ENCODE data around the gene ADCY9.

The ADCY9 gene

DNA sequence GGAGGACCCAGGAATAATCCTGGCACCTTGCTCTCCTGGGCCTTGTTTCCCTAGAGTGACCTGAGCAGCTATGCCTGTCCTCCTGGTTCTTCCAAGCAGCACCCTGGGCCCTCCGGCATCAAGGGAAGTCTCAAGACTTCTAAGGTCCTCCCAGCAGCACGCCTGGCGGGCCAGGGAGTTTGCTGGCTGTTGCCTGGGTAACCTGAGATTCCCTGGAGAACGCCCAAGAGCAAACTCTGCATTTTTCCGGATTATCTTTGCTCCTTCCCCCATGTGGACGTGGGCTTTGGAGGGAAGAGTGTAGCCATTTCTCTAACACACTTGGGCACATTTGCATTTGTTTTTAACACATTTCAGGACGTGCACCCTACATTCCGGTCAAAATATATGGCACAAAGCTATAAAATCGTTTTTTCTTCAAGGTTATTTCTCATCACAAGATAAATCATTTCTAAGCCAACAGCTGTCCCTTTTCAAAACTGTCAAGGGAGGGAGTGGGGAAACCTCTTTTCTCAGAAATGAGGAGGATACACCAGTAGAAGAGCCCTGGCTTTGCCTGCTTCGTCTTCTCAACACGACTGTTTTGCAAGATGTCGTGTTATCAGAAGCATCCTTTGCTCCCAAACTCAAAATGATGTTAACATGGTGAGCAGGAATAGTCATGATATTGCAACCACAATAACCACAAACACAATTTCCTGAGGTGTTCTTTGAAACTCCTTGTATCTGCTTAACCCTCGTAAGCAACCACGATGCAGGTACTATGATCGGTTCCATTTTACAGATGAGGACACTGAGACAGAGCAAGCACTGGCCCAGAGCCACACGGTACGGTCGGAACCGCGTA lies 116.5 kb downstream of the ADCY9 start:
- no peak for DNase-seq

DNA sequence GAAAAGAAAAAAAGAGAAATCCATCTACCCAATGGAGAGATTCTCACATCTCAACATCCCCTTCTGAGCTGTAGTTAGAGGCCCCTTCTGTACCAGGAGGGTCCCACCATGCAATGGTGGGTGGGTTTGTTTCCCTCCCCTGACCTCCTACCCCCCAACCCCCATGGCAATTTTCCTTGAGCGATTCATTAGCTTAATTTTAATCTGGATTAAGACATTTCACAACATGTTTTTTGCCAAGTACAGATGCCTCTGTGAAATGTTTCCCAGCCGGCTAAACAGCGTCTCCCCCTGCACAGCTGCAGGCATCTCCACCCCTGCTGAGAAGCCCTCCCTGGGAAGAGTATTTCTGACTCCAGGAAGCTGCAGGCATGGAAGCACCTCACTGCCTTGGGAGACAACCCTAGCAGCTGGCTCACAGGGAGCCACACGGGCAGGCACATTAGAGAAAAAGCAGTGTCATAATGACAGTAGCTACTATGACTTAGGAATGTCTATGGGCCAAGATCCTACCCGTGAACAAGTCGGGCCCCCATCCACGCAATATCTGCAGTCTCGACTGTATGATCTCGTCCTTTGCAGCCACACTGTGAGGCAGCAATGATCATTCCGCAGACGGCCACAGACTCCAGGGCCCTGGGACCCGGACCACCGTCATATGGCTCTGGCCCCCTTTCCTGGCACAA lies 117.3 kb downstream of the ADCY9 start:
- no peak for DNase-seq

DNA sequence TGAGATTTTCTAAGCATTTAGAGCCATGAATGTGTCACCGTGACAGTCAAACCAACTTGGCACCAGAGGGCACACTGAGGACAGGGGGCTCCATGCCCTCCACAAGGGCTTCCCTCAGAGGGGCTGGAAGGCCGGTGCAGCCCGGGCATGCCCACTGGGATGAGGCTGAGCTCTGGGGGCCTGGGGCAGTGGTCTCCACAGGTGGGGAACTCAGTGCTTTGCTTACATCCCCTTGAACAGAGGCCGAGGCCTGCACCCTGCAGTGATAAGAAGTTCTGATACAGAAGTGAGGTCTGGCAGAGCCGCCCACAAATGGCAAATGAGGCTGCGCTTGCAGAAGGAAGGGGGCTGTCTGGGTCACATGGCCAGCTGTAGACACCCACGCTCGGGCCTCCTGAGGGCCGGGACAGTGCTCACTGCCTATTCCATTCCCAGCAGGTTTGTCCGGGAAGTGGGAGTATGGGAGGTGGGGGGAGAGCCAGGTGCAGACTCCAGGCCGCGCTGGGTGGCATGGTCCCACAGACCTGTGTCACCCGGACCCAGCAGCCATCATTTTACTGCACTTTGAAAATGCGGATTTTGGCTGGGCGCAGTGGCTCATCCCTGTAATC lies 118.9 kb downstream of the ADCY9 start:
- DNase-seq, result no peak

DNA sequence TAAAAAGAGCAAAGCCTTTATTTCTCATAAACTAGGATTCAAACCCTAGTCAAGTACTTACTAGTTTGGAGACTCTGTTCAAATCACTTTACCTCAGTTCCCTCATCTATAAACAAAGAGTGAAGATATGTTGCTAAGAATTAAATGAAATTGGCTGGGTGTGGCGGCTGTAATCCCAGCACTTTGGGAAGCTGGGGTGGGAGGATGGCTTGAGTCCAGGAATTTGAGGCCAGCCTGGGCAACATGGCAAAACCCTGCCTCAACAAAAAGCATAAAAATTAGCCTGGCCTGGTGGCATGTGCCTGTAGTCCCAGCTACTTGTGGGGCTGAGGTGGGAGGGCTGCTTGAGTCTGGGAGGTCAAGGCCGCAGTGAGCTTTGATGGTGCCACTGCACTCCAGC lies 121.2 kb downstream of the ADCY9 start:
- no peak for DNase-seq

DNA sequence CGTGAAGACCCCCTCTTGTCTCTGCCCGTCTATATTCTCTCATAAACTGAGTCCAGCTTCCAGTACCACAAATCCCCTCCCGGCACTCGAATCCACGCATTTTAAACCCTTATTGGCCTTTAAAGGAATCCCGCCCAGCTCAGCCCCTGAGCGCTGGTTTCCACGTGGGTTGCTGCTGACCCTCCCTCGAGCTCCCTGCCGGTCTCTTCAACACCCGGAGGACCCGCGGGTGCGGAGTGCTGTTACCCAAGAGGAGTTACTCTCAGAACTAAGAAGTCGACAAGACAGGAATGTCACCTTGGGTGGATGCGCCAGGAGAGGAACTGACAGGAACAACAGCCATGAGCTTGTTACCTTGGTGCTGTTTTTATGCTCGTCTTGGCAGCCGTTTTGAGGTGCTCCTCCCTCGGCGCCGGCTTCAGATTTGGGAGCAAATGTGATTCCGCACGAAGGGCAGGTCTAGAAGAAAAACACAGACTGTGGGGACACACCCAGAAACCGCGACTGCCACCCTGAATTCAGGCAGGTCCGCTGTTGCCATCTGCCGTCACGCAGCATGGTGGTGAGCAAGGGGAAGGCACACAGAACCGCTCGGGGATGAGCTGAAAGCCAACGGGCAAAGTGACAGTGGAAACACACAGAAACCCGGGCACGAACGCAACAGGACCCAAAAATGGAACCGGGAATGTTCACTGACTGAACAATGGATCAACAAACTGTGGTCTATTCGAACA lies 123.0 kb downstream of the ADCY9 start:
- no peak for DNase-seq

DNA sequence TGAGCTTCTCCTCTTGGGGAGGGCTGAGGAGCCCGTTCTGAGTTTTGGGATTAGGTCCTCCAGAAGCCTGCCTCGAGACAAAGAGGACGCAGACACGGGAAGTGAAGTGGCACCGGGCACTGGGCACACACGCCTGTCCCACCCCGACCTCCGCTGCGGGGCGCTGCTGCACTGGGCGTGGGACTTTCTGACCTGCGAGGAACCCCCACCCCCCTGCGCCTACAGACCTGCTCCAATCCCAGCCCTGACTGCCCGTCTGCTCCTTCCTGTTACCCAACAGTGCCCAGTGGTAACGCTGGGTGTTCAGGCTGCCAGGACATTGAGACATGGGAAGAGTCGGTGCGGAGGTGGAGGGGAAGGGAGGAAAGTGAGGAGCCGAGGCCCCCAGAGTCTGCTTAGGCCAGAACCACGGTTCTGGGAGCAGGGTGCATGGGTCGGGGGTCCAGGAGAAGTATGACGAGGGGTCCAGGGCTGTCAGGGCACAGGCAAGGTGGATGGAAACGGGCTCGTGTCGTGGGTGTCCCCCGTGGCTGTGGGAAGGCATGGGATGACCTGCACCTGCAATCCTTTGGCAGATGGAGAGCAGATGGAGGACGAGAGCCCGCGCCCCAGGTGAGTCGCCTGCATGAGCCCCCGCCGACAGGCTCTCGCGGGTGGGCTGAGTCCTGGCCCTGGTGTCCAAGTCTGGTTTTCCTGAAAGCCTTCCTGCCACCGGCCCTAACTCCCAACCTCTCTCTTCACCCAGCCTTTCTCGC lies 123.8 kb downstream of the ADCY9 start:
- DNase-seq, result no peak

DNA sequence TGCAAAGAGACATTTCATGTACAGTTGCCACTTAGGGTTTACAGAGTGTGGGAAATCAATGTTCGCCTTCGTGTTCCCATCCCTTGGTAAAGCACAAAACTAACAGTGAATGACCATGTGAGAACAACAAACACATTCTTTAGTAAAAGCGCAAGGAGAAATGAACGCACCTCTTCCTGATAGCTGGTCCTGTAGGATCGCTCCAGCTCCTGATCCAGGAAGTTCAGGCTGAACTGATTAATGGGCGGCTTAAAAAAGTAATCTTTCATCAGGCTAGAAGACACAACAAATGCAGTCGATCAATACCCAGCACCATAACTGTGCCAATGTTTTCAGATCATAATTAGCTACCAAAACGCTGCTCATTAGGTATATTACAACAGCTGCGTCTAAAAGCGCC lies 127.4 kb downstream of the ADCY9 start:
- no peak for DNase-seq

DNA sequence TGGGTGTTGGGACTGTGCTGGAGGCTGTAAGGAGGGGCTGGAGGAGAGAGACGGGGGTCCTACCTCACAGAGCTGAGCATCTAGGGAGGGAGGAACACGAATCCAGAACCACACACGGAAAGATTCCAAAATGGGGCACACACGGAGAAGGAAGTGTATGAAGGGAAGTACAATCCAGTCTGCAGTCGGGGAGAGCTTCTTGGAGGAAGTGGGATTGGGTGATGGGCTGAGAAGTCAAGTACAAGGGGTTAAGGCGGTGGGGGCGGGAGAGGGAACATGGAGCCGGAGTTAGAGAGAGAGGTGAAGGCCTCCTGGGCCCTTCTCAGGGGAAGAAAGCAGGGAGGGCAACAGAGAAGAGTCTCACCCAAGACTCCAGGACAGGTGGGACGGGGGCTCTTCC lies 128.2 kb downstream of the ADCY9 start:
- DNase-seq, result no peak

DNA sequence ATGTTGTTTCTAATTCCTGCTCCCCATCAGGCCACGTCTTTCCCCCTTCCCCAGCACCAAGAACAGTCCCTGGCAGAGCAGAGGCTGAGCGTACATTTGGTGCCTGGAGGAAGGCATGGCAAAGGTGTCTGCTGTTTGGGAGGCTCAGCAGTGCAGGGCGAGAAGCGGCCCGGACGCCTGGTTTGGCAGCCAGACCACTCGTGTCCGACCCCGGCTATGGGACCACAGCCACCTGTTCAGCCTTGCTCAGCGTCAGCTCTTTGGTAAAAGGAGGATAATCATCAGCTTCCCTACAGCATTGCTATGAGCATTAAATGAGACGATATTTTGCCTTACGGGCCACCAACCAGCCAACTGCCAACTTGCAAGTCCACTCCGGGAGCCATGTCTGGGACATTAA lies 129.0 kb downstream of the ADCY9 start:
- DNase-seq, result no peak

DNA sequence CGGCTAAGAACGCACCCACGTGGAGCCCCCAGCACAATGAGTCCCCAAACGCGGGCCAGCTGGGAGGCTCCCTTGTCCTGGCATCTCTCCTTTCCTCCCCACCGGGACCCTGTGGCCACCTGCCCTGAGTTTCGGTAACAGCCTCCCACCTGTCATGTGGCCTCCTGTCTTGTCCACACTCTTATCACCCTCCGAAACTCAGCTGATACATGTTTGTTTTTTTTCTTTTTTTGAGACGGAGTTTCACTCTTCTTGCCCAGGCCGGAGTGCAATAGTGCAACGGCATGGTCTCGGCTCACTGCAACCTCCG lies 130.1 kb downstream of the ADCY9 start:
- DNase-seq, result no peak

DNA sequence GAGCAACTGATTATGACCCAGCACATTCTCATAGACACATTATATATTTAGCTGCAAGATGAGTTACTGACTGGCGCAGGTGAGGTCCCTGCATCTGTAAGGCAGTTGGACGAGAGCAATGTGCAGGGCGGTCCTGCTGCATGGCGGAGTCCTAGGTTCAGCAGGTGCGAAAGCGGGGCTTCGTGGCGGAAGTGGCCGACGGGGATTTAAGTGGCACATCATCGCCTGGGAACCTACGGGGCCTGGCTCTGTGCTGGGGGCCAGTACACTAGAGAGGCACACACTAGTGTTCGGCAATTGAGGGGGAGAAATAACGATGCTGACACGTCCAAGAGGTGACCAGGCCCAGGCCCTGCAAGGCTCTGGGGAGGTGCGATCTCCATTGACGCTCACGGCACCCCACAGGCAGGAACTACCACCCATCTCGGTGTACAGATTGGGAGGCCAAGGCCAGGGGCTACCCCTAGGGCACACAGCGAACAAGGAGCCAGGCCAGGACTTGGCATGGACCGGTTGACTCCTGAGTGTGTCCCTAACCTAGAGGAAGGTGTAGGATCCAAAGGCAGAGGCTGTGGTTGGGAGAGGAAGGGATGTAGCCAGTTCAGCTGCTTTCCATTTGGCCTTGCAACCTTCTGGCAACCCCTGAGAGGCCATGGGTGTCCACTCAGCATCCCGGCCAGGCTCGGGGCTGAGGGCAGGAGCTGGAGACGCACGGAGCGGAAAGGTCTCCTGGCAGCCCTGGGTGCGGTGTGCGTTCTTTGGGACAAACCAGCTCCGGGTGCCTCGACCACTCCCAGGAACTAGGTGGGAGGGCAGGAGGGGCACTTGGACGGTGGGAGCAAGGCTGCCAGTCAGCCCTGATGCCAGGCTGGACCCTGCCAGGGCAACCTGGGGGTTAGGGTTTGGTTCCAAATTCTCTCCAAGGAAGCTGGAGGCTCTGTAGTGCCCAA lies 131.9 kb downstream of the ADCY9 start:
- no peak for DNase-seq

DNA sequence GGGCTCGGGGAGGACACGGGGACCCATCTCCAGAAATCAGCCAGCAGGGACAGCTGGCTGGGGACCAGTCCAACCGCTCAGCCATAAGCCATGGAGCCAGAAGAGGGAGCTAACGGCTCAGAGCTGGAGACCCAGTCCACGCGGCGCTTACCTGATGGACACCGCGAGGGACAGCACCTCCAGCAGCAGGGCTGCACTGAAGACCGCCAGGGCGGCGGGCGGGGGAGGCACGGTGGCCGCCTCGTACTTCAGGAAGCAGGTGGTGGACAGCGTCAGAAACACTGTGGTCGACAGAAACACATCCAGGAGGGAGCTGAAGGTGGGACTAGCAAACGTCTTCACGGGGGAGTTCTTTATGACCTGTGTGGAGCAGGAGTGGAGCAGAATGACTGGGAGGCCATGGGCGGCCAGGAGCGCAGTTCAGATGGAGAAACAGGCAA lies 133.1 kb downstream of the ADCY9 start:
- peak; percentile 52 to 60 for DNase-seq

DNA sequence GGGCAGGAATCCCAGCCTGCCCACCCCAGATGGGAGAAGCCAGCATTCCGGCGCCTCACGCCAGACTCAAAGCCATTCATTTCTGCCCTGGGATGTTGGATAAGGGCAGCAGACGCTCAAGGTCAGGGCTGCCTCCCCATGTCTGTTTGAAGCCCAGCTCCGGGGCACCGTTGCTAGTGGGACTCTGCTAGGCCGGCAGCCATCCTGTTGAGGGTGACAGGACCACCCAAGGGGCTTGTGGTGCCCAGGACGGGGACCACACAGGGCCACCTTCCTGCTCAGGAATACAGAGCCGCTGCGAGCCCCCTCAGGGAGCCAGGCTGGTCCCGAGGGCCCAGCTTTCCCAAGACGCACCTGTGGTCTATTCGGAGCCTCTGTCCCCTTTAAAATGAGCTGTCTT lies 134.0 kb downstream of the ADCY9 start:
- DNase-seq, result no peak

DNA sequence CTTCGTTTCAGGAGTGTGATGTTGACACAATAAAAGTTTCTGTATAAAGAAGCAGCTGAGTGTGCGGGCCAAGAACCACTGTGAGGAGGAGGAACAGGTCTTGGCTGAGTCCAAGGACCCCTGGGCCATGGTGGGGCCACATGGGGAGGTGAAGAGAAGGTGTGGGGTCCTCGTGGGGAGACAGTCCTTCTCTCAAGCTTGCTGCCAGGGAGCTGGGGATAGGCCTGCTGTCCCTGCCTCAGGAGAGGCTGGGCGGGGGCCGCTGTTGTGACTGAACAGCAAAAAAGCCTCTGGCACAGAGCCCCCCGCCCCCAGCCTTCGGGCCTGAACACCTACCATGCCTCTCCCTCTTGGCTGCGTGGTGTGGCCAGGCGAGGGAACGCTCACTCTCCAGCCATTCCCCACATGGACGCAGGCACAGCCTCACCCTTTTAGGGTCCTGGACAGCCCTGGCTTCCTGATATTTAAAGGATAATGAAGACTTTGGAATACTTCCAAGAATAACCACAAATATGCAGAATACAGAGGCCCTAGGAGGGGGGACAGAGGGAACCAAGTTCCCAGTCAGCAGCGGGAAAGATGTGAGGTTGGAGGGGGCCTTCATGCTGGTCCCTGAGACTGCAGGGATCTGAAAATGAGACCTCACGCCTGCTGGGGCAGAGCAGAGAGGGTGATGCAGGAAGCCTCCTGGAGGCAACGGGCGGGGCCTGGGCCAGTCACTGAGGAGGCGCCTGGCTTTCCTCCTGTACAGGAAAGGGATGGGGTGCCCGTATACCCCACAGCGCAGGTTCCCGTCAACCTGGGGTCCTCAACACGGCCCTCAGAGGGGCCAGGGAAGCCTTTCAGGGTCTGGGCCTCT lies 135.8 kb downstream of the ADCY9 start:
- no peak for DNase-seq

DNA sequence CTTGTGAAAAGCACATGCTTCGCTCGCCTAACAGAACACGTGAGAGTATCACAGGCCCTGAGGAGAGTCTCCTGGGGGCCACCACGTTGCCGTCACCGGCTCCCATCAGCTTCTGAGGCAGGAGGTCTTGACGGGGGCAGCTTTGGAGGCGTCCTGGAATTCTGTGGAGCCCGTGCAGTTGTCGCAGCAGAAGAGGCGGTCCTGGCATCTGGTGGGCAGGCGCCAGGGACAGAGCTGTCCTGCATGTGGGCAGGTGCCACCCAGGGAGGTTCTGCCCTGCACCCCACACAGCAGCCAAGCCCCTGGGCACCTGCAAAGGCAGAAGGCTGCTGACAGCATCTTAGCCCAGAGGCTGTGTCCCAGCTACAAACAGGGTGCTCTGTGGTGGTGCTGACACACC lies 136.7 kb downstream of the ADCY9 start:
- DNase-seq, result no peak

DNA sequence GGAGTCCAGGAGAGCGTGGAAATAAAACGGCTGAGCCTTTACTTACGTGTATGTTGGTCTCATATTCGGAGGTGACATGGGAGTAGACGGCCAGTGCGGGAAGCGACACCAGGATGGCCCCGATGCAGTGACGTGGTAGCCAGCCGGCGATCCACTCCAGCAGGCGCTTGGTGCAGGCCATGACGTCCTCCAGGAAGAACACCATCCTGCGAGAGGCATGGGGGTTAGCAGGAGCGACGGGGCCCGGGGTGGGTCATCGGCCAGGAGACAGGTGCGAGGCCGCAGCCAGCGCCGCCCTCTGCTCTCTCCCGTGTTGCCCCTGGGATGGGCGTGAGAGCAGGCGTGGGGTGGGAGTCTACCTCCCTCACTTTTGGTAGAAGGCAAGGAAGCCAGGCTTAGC lies 137.2 kb downstream of the ADCY9 start:
- DNase-seq, result no peak

DNA sequence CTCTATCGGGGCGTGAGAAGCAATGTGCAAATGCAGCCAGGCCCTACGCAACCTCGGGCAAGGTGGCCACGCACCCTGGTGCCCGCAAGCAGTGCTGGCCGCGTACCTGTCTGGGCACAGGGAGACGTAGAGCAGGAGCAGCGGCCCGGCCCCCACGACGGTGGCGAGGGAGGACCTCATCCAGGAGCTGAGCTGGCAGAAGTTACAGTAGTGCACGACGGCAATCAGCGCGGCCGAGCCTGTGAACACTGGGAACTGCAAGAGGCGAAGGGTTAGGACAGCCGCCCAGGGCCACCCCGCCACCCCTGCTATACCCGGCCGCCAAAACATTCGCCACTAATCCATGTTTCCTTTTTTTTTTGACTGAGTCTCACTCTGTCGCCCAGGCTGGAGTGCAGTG lies 138.9 kb downstream of the ADCY9 start:
- DNase-seq, result no peak

DNA sequence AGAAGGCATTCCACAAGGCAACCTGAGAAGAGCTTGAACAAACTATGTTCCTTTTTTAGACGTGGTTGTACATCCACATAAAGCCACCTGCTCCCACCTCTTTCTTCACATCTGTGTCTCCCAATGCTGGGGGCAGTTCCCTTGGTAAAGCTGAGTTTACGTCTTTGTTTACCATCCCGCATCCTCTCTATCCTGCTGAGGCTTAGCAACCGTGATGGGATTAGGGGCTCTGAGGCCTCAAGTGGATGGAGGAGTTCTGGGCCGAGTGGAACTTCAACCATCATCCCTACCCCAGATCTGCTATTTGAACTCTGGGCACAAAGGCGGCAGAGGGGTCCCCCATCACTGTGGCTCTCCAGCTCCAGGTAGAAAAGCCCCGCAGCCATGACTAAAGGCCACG lies 141.5 kb downstream of the ADCY9 start:
- DNase-seq, result no peak

DNA sequence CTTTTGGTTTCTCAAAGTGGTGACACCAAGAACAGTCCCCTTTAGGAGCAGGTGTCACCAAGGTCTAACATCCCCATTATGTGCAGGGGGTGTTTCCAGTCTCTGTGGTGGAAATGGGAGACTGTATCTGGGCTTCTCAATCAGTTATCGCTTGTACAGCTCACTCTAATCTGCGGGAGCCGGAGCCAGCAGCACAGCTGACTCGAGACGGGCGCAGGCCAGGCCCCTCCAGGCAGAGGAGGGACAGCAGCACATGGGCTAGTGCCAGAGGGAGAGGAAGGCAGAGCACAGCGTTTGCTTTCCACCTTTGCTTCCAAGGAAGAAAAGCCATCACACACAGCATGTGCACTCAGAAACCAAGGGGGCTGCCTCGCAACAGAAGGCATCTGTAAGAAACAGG lies 144.5 kb downstream of the ADCY9 start:
- DNase-seq, result no peak

DNA sequence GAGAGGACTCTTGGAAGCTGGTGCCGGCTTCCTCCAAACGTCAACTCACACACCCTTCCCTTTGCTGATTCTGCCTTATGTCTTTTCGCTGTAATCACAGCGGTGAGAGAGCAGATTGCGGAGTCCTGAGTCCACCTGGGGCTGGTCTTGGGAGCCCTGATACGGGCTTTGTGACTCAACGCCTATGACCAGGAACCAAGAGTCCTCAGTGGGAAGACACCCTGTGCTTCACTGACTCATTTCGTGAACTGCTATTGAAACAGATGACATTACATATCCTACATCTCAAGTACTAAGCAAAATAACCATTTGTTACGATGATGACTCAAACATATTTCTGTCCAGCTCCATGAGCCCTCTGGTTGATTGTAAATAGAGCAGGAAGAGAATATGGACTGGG lies 145.0 kb downstream of the ADCY9 start:
- no peak for DNase-seq

DNA sequence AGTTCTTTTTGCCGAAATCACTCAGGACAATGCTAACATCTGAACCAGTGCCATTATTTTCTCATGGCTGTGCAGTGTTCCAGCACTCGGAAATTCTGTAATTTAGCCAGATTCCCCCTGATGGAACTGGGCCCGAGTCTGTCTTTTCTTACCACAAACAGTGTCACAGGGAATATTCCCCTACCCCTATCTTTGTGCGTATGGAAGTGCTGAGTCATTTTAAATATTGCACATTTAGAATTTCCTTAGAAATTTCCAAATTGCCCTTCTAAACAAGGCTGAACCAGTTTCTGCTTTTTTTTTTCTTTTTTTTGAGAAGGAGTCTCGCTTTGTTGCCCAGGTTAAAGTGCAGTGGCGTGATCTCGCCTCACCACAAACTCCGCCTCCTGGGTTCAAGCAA lies 147.7 kb downstream of the ADCY9 start:
- no peak for DNase-seq

Data from activated CD4-positive, alpha-beta T cell treated with anti-CD3 and anti-CD28 coated beads, Interleukin-2, amount 50 U/mL, for 48 hours (primary cell).